Measurements from ENCODE around the gene ACKR4.

ACKR4 gene

DNA sequence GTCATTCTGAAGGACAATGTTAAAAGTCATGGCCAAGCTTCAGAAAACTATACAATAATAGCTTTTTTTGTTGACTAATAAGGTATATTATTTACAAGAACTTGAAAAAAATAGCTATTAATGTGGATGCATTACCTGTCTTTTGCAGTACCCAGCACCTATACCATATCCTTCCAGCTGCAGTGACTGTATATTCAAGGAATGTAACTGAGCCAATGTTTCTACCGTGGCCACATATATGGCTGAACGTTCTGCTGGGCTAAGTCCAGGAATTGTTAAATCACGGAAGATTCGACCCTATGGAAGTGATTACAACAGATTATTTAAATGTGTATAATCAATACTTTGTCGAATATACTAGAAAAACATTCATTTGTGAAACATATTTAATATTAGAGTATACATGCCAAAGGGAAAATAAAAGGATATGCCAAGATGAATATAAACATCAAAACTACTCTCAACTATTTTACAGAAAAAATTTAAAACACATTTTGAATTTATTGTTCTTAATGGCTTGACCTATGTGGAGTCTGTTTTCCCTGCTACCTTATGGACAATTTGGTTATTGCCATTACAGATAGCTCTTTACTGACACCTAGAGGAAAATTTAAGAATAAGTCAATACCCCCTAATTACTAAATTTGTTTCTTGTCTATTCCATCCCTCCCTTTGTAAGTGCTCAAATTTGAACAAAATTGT is 44.9 kb downstream of the ACKR4 start:
- peak; percentile 61 for DNase-seq (ENCODE audit: low spot score)

DNA sequence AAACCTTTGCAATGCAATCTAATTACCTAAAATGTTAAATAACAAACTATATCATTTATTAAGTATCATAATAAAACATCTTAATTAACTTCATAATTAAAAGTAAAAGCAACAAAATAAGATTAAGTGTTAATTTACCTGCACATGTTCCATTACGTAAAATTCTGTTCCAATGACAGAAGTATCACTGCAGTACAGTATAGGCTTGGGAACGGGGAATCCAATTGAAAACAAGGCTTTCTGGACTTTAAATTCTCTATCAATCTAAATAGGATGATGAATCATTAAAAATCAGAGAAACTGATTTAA is 45.4 kb downstream of the ACKR4 start:
- no peak for DNase-seq (ENCODE audit: low spot score)

DNA sequence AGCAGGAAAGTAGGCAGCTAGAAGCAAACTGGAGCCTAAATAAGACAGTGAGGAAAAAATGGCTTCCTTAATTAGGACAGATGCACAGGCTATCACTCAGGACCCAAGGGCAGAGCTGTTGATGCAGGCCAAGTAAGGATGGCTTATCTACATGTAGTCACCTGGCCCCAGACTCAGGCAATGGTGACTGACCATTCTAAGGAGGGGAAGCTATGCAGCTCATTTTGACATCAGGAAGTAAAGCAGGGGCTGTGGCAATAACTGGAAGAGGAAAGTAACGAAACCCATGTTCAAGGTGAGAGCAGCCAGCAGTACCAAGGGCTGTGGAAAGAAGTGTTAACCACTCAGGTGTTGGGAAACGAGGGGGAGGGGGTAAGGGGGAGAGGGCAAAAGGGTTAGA is 46.3 kb downstream of the ACKR4 start:
- no peak for DNase-seq (ENCODE audit: low spot score)

DNA sequence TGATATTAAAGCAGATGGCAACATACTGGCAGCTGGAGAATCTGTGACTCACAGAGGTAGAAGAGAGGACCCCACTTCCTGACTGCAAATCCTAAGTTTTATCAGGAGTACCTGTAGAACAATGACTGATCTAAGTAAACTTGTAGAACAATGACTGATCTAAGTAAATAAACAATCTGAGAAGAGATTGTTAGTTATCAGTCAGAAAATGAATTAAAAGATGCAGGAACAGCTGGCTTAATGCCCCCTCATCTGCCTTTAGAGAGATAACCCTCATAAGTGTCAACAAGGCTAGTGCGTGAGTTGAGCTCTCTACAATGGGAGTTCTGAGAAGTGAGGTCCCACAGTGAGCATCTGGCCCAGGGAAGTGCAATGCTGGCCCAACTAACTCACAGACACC is 48.0 kb downstream of the ACKR4 start:
- no peak for DNase-seq (ENCODE audit: low spot score)

DNA sequence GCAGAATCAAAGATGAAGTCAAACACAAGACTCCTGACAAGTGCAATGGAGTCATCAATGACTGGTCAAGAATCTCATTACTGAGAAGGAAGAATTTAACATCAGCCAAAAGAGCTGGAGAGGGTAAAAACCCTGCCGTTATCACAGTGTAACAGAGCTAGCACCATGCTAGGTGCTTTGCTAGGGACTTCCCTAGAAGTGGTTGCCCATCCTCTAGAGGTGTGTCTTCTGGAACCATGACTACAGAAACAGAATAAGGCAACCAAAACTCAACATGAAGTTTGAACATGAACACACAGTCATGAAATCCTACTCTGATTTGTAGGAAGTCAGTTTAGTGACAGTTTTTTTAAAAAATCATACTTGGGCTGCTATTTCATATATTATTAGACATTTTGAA is 53.1 kb downstream of the ACKR4 start:
- DNase-seq (ENCODE audit: low spot score), result no peak

Measured in hematopoietic multipotent progenitor cell treated with erythropoietin and hydrocortisone succinate and interleukin-3 and kit ligand, for 17 days (in vitro differentiated cells).